ENCODE measurements around the gene CWC25.

- TF ChIP-seq CTCF (conservative IDR thresholded peaks at IDR 0.05; ENCODE audit: low read depth, low read length), result no peak
- TF ChIP-seq EZH2 (IDR thresholded peaks at IDR 0.05; ENCODE audit: borderline replicate concordance, low read depth, low read length, poor library complexity, severe bottlenecking), result no peak
Observed at GRCh38 chr17:38766341-38766740, 58.8 kb downstream of the CWC25 start.
